ENCODE measurements around the gene GARIN3. TPM values are rescaled to one million over a fixed set of nuclear protein-coding genes. Genes with fewer than 3 reads are reported as not detected.

GARIN3 gene
- total RNA-seq, 2 experiments from 2014 or later = not detected

GRCh38 chr5:157142317-157143126 lies 23.5 kb downstream of the GARIN3 start, which contains the start of gene MED7:
MED7 (minus strand) TSS chr5:157142865; CDS start chr5:157139431, 3,434 bp downstream.
- no peaks in the 10 kb centered on the region for H3K9me3 ChIP-seq (ENCODE audit: control insufficient read depth in 1 of 2, insufficient read depth in 1 of 2, low read length in 2 of 2)
- intact Hi-C loops (cut with DNase I, micrococcal nuclease) = loop anchor here (5.0 to 10.0 kb wide), 2 partner anchors 600 to 712 kb away; partner anchors contain the start of genes CLINT1 (in 1 of the 2) and LSM11 (in 1 of the 2)
- DNase-seq = peak; percentile 77 to 99 (median 88)
- Mint-ChIP-seq H3K27me3 (no peaks in the 10 kb centered on the region), H3K36me3 (ENCODE audit: low read depth) (peaks cover 58% of the 10 kb centered on the region), H3K27ac (peak within 1 kb of the TSS; percentile 98), H3K9me3 (no peaks in the 10 kb centered on the region), H3K4me1 (ENCODE audit: low read depth) (peaks cover 57% of the 10 kb centered on the region), H3K4me3 (peak within 1 kb of the TSS; percentile 95)
- H3K4me1 ChIP-seq (ENCODE audit: insufficient read depth, low read length) = peaks cover 35% of the 10 kb centered on the region
- ChIA-PET POLR2A (interaction anchor here (0.6 to 2.9 kb wide), 59 partner anchors 8 to 589 kb away, joined by 3 to 60 read pairs (median 6); partner anchors contain the start of genes C5orf52, CYFIP2, HAVCR2 and ITK), CTCF (interaction anchor here (0.6 to 2.1 kb wide), 5 partner anchors 11 to 601 kb away, joined by 3 to 13 read pairs (median 7); partner anchors contain the start of gene CYFIP2)
- H3K27me3 ChIP-seq (ENCODE audit: control insufficient read depth in 1 of 2, insufficient read depth in 2 of 2, low read length in 2 of 2) = no peaks in the 10 kb centered on the region
- H3K4me3 ChIP-seq (ENCODE audit: low read length) = peak within 1 kb of the TSS; percentile 98
- TF ChIP-seq, protein P1, sequence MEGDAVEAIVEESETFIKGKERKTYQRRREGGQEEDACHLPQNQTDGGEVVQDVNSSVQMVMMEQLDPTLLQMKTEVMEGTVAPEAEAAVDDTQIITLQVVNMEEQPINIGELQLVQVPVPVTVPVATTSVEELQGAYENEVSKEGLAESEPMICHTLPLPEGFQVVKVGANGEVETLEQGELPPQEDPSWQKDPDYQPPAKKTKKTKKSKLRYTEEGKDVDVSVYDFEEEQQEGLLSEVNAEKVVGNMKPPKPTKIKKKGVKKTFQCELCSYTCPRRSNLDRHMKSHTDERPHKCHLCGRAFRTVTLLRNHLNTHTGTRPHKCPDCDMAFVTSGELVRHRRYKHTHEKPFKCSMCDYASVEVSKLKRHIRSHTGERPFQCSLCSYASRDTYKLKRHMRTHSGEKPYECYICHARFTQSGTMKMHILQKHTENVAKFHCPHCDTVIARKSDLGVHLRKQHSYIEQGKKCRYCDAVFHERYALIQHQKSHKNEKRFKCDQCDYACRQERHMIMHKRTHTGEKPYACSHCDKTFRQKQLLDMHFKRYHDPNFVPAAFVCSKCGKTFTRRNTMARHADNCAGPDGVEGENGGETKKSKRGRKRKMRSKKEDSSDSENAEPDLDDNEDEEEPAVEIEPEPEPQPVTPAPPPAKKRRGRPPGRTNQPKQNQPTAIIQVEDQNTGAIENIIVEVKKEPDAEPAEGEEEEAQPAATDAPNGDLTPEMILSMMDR (IDR thresholded peaks at IDR 0.05) = no peak
- H3K36me3 ChIP-seq (ENCODE audit: insufficient read depth, low read length) = peaks cover 22% of the 10 kb centered on the region
- H3K27ac ChIP-seq (ENCODE audit: low read depth in 1 of 2, low read length in 2 of 2) = peak within 1 kb of the TSS; percentile 88 to 94
- peak; percentile 95 for ATAC-seq (ENCODE audit: poor library complexity)

GRCh38 chr5:157137691-157138090 lies 28.4 kb downstream of the GARIN3 start:
- H3K4me3 Mint-ChIP-seq = no peak overlapping the region
- intact Hi-C loops (cut with DNase I, micrococcal nuclease) = loop anchor here in 1 of 2 experiments (10.0 kb wide), 1 partner anchor 337 kb away; no protein-coding TSS in a partner anchor
- no peaks in the 10 kb centered on the region for H3K27me3 Mint-ChIP-seq
- no peaks in the 10 kb centered on the region for H3K9me3 ChIP-seq (ENCODE audit: control insufficient read depth in 1 of 2, insufficient read depth in 1 of 2, low read length in 2 of 2)
- ATAC-seq (ENCODE audit: poor library complexity) (no peak), DNase-seq (no peak)
- TF ChIP-seq, protein P1 (IDR thresholded peaks at IDR 0.05) = no peak
- H3K4me1 Mint-ChIP-seq (ENCODE audit: low read depth) = peaks cover 59% of the 10 kb centered on the region
- no peak overlapping the region for H3K27ac ChIP-seq (ENCODE audit: low read depth in 1 of 2, low read length in 2 of 2)
- H3K36me3 ChIP-seq (ENCODE audit: insufficient read depth, low read length) = peaks cover 35% of the 10 kb centered on the region
- no peaks in the 10 kb centered on the region for H3K9me3 Mint-ChIP-seq
- no peak overlapping the region for H3K4me3 ChIP-seq (ENCODE audit: low read length)
- H3K36me3 Mint-ChIP-seq (ENCODE audit: low read depth) = peaks cover 60% of the 10 kb centered on the region
- H3K4me1 ChIP-seq (ENCODE audit: insufficient read depth, low read length) = peaks cover 24% of the 10 kb centered on the region
- peak overlapping the region; percentile 27 for H3K27ac Mint-ChIP-seq
- ChIA-PET CTCF (interaction anchor here (0.9 kb wide), 1 partner anchor 191 kb away, joined by 3 read pairs; no protein-coding TSS in a partner anchor), POLR2A (interaction anchor here (0.6 kb wide), 1 partner anchor 466 kb away, joined by 3 read pairs; no protein-coding TSS in a partner anchor)
- no peaks in the 10 kb centered on the region for H3K27me3 ChIP-seq (ENCODE audit: control insufficient read depth in 1 of 2, insufficient read depth in 2 of 2, low read length in 2 of 2)

GRCh38 chr5:157132281-157132612 lies 33.8 kb downstream of the GARIN3 start:
- ATAC-seq (ENCODE audit: poor library complexity) (no peak), DNase-seq (no peak)
- H3K36me3 Mint-ChIP-seq (ENCODE audit: low read depth) = peaks cover 15% of the 10 kb centered on the region
- Histone ChIP-seq H3K36me3 (ENCODE audit: insufficient read depth, low read length) (peaks cover 11% of the 10 kb centered on the region), H3K27ac (ENCODE audit: low read depth in 1 of 2, low read length in 2 of 2) (no peak overlapping the region), H3K9me3 (ENCODE audit: control insufficient read depth in 1 of 2, insufficient read depth in 1 of 2, low read length in 2 of 2) (no peaks in the 10 kb centered on the region), H3K27me3 (ENCODE audit: control insufficient read depth in 1 of 2, insufficient read depth in 2 of 2, low read length in 2 of 2) (no peaks in the 10 kb centered on the region), H3K4me1 (ENCODE audit: insufficient read depth, low read length) (peaks cover 8% of the 10 kb centered on the region), H3K4me3 (ENCODE audit: low read length) (no peak overlapping the region)
- ChIA-PET CTCF (interaction anchor here (1.1 to 1.7 kb wide), 3 partner anchors 10 to 186 kb away, joined by 3 to 7 read pairs (median 3); partner anchors contain the start of gene MED7), POLR2A (interaction anchor here (1.2 to 3.5 kb wide), 2 partner anchors 10 to 83 kb away, joined by 4 to 26 read pairs; partner anchors contain the start of gene MED7)
- H3K9me3 Mint-ChIP-seq = no peaks in the 10 kb centered on the region
- H3K4me1 Mint-ChIP-seq (ENCODE audit: low read depth) = peaks cover 38% of the 10 kb centered on the region
- H3K27ac Mint-ChIP-seq = no peak overlapping the region
- H3K4me3 Mint-ChIP-seq = no peak overlapping the region
- TF ChIP-seq, protein P1 (IDR thresholded peaks at IDR 0.05) = no peak
- H3K27me3 Mint-ChIP-seq = no peaks in the 10 kb centered on the region
- intact Hi-C loops (cut with DNase I, micrococcal nuclease) = loop anchor here (2.0 to 10.0 kb wide), 8 partner anchors 195 to 1995 kb away; no protein-coding TSS in a partner anchor

Measured in CD4-positive, alpha-beta T cell (primary cell).